ENCODE measurements around the gene RAB8A. TPM values are rescaled to one million over a fixed set of nuclear protein-coding genes. Genes with fewer than 3 reads are reported as not detected.

RAB8A gene
- polyA plus RNA-seq, 1 donor from 2014 or later = 29.8 TPM

- H4K20me1 ChIP-seq (ENCODE audit: insufficient read depth) = no peaks in the 10 kb centered on the region
- H3K9me2 ChIP-seq (ENCODE audit: insufficient read depth, low read length) = no peaks in the 10 kb centered on the region
Measured at GRCh38 chr19:16076958-16077611, 34.6 kb upstream of the RAB8A start.

More at GRCh38 chr19:16076958-16077611, 34.6 kb upstream of the RAB8A start:
- Histone ChIP-seq H3K4me2 (ENCODE audit: low read length) (peak overlapping the region; percentile 73), H3K27ac (ENCODE audit: low read length) (peak overlapping the region; percentile 88), H3K36me3 (ENCODE audit: insufficient read depth, low read length) (no peaks in the 10 kb centered on the region), H3K9ac (ENCODE audit: low read length) (peak overlapping the region; percentile 96), H3K79me2 (replicated peaks; ENCODE audit: insufficient read depth, low read length) (peaks cover 39% of the 10 kb centered on the region), H3K27me3 (ENCODE audit: insufficient read depth, low read depth, low read length) (no peaks in the 10 kb centered on the region), H2AFZ (ENCODE audit: low read depth, low read length) (peak overlapping the region; percentile 58), H3F3A (ENCODE audit: insufficient read depth, low read length, poor library complexity, severe bottlenecking) (peaks cover 6% of the 10 kb centered on the region), H3K4me3 (ENCODE audit: low read length) (peak overlapping the region; percentile 93), H3K9me3 (ENCODE audit: low read length) (no peaks in the 10 kb centered on the region)
- no peak for TF ChIP-seq MXI1 (conservative IDR thresholded peaks at IDR 0.05; ENCODE audit: poor library complexity, severe bottlenecking)
- no peak for TF ChIP-seq TAF1 (IDR thresholded peaks at IDR 0.05; ENCODE audit: low read depth)
- no peak for TF ChIP-seq CTCF (IDR thresholded peaks at IDR 0.05; ENCODE audit: poor library complexity, severe bottlenecking)
- no peak for TF ChIP-seq RAD21 (conservative IDR thresholded peaks at IDR 0.05)
- TF ChIP-seq SMC3 (conservative IDR thresholded peaks at IDR 0.05; ENCODE audit: poor library complexity) = no peak
- TF ChIP-seq EP300 (conservative IDR thresholded peaks at IDR 0.05; ENCODE audit: poor library complexity, severe bottlenecking) = no peak
- peak; percentile 31 for TF ChIP-seq REST (IDR thresholded peaks at IDR 0.05; ENCODE audit: borderline replicate concordance)
- no peak for TF ChIP-seq EZH2 (IDR thresholded peaks at IDR 0.05; ENCODE audit: borderline replicate concordance, insufficient read depth, low read length, poor library complexity, severe bottlenecking)
- TF ChIP-seq POLR2AphosphoS5 (IDR thresholded peaks at IDR 0.05) = peak; percentile 42

Data from neural cell (in vitro differentiated cells).